DOHH2 (cell line): ENCODE results near the gene R3HDM2.

ENCODE experiments used
- H3F3A ChIP-seq: fragments of 200-600 bp; sonication (generic), shearing (Covaris generic); 2 replicates; pipeline ENCODE4 v1.6.0; 2016; ENCODE audit warnings: antibody characterized with exemption, mild to moderate bottlenecking; ENCODE audit not compliant: control insufficient read depth, insufficient read depth
- H3K27ac ChIP-seq: fragments of 200-600 bp; sonication (generic); 2 replicates; pipeline ENCODE4 v1.5.1; 2014; ENCODE audit warnings: low read depth, mild to moderate bottlenecking, low read length, moderate library complexity
- H3K27me3 ChIP-seq: fragments of 200-600 bp; sonication (generic); 2 replicates; pipeline ENCODE4 v1.6.1; 2014; ENCODE audit warnings: mild to moderate bottlenecking, low read length, mixed read lengths; ENCODE audit not compliant: control insufficient read depth
- H3K36me3 ChIP-seq: fragments of 200-600 bp; sonication (generic); 2 replicates; pipeline ENCODE4 v1.6.1; 2014; ENCODE audit warnings: mild to moderate bottlenecking, low read length, moderate library complexity, mixed read lengths; ENCODE audit not compliant: control insufficient read depth
- H3K4me1 ChIP-seq: fragments of 200-600 bp; sonication (generic); 2 replicates; pipeline ENCODE4 v1.6.1; 2014; ENCODE audit warnings: mild to moderate bottlenecking, low read length, mixed read lengths; ENCODE audit not compliant: control insufficient read depth
- H3K4me2 ChIP-seq: fragments of 200-600 bp; sonication (generic); 2 replicates; pipeline ENCODE4 v1.6.0; 2014; ENCODE audit warnings: mild to moderate bottlenecking, low read length, moderate library complexity
- H3K4me3 ChIP-seq: fragments of 200-600 bp; sonication (generic); 2 replicates; pipeline ENCODE4 v1.5.1; 2014; ENCODE audit warnings: mild to moderate bottlenecking, low read length, mixed read lengths
- H3K79me2 ChIP-seq: fragments of 200-600 bp; sonication (generic); 2 replicates; pipeline ENCODE4 v1.6.1; 2014; ENCODE audit warnings: mild to moderate bottlenecking, low read length, mixed read lengths; ENCODE audit not compliant: control insufficient read depth
- H3K9me2 ChIP-seq: fragments of 200-600 bp; sonication (generic); replicated peaks from 2 replicates; pipeline ENCODE4 v1.6.1; 2014; ENCODE audit warnings: mild to moderate bottlenecking, low read length, mixed read lengths; ENCODE audit not compliant: control insufficient read depth
- H3K9me3 ChIP-seq: fragments of 200-600 bp; sonication (generic); 2 replicates; pipeline ENCODE4 v1.6.1; 2014; ENCODE audit warnings: antibody characterized with exemption, low read length, mixed read lengths; ENCODE audit not compliant: control insufficient read depth, insufficient read depth
- H4K20me1 ChIP-seq: fragments of 200-600 bp; sonication (generic); 2 replicates; pipeline ENCODE4 v1.6.0; 2014; ENCODE audit warnings: low read depth, mild to moderate bottlenecking, antibody characterized with exemption, low read length, moderate library complexity; ENCODE audit not compliant: control insufficient read depth, insufficient read depth
- EZH2phosphoT487 ChIP-seq: fragments of 200-600 bp; sonication (generic); IDR thresholded peaks from 2 replicates; pipeline ENCODE4 v1.6.1; 2017; ENCODE audit warnings: borderline replicate concordance, mild to moderate bottlenecking, antibody characterized with exemption, low read length, moderate library complexity, mixed read lengths
- TF ChIP-seq, protein P1 (sequence below): fragments of 200-600 bp; sonication (generic); IDR thresholded peaks from one replicate; pipeline ENCODE4 v1.5.1; 2014; ENCODE audit warnings: antibody characterized with exemption, mild to moderate bottlenecking, low read depth, low read length; ENCODE audit not compliant: poor library complexity, severe bottlenecking

R3HDM2 gene

DNA sequence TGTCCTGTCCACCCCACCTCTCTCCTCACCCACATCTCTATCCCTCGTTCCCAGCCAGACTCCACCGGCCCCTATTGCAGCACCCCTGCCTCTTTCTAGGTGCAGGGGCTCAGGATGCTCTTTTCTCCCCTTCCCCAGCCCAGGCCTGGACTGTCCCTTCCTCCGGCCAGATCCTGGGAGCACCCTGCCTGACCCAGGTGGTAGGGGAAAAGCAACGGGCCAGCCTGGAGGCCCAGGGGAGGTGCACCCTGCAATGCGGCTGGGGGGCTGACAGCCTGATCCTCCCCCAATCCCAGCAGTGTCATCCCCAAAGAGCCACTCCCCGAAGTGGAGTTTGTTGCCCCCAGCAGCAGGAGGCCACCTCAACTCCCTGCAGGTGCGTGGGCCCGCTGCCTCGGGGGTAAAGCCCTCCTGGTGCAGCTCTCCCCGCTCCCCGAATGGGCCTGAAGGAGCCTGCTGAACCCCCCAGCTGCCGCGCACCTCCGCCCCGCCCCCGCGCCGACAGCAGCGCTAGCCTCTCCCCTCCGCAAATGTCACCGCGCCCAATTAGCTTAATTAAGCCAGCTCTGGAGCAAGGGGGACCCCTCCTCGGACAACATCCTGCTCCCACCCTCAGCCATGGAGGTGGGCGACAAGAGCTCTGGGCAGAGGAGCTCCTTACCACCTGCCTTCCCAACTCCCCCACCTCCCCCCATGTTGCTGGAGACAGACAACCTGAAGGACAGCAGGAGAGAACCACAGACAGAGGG is 209.5 kb downstream of the R3HDM2 start:
- H3K27me3 ChIP-seq, result no peaks in the 10 kb centered on the region

DNA sequence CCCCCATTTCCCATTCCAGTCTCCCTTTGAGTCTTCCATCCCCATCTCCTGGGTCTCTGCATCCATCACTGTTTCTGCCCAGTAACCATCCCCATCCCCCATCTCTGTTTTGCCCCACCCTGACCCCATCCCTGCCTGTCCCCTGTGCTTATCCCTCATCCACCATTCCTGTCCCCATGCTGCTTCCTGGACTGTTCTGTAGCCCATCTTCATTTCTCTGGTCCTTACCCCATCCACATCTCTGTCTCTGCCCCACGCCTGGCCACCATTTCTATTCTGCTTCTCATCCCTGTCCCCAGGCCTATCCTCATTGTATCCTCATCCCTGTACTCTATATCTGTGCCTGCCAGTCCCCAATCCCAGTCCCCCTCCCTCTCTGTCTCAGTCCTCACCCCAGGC is 210.1 kb downstream of the R3HDM2 start:
- H4K20me1 ChIP-seq, result peaks cover 5% of the 10 kb centered on the region; the same call in 1 of the 2 replicates
- peak overlapping the region; percentile 76; the same call in 1 of the 2 replicates for H3K4me3 ChIP-seq
- peaks cover 24% of the 10 kb centered on the region for H3K36me3 ChIP-seq
- no peaks in the 10 kb centered on the region for H3K9me3 ChIP-seq
- H3K4me2 ChIP-seq, result peak overlapping the region; percentile 91
- TF ChIP-seq, protein P1, sequence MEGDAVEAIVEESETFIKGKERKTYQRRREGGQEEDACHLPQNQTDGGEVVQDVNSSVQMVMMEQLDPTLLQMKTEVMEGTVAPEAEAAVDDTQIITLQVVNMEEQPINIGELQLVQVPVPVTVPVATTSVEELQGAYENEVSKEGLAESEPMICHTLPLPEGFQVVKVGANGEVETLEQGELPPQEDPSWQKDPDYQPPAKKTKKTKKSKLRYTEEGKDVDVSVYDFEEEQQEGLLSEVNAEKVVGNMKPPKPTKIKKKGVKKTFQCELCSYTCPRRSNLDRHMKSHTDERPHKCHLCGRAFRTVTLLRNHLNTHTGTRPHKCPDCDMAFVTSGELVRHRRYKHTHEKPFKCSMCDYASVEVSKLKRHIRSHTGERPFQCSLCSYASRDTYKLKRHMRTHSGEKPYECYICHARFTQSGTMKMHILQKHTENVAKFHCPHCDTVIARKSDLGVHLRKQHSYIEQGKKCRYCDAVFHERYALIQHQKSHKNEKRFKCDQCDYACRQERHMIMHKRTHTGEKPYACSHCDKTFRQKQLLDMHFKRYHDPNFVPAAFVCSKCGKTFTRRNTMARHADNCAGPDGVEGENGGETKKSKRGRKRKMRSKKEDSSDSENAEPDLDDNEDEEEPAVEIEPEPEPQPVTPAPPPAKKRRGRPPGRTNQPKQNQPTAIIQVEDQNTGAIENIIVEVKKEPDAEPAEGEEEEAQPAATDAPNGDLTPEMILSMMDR, result no peak
- no peak for TF ChIP-seq EZH2phosphoT487
- H3K27me3 ChIP-seq, result no peaks in the 10 kb centered on the region
- H3K4me1 ChIP-seq, result peaks cover 88% of the 10 kb centered on the region
- H3K9me2 ChIP-seq, result no peaks in the 10 kb centered on the region
- H3F3A ChIP-seq, result peaks cover 17% of the 10 kb centered on the region
- peaks cover 71% of the 10 kb centered on the region for H3K79me2 ChIP-seq
- H3K27ac ChIP-seq, result no peak overlapping the region

More for the DNA sequence above, 209.5 kb downstream of the R3HDM2 start:
- H3K4me3 ChIP-seq, result peak overlapping the region; percentile 76
- H3K9me3 ChIP-seq, result no peaks in the 10 kb centered on the region
- peaks cover 71% of the 10 kb centered on the region for H3K79me2 ChIP-seq
- H3K4me2 ChIP-seq, result peak overlapping the region; percentile 91
- no peak for TF ChIP-seq EZH2phosphoT487
- no peaks in the 10 kb centered on the region for H3K9me2 ChIP-seq
- peaks cover 24% of the 10 kb centered on the region for H3K36me3 ChIP-seq
- H4K20me1 ChIP-seq, result peaks cover 5% of the 10 kb centered on the region; the same call in 1 of the 2 replicates
- H3K27ac ChIP-seq, result no peak overlapping the region
- H3K4me1 ChIP-seq, result peaks cover 88% of the 10 kb centered on the region
- peaks cover 17% of the 10 kb centered on the region for H3F3A ChIP-seq

DNA sequence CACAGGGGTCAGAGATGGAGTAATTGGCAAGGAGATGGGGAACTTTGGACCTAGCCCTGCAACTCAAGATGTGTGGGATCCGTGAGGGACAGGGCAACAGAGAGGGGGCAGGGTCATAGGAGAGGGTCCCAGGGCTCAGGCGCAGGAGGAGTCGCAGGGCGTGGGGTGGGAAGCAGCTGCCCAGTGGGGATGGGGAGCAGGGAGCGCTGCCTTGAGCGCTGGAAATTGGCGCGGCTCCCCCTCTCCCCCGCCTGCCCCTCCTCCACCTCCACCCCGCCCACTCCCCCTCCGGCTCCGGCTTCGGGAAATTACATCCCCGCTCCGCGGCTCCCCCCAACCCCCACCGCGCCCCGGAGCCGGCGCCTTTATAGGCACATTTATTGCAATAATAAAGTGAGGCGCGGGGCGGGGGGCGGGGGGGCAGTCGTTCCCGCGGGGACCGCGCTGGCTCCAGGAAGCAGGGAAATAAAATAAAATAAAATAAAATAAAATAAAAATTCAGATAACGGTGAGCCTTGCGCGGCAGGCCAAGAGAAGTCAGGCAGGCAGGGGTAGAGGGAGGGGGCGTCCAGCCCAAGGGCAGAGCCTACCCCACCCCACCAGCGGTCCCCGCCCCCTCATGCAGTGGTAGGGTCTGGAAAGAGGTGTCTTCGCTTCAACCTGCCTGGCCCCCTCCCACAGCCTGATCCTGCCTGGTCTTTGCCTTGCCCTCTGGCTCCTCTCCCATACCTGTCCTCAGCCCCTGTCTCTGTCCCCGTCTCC is 210.7 kb downstream of the R3HDM2 start:
- peaks cover 71% of the 10 kb centered on the region for H3K79me2 ChIP-seq
- no peaks in the 10 kb centered on the region for H3K9me2 ChIP-seq
- H3K4me1 ChIP-seq, result peaks cover 88% of the 10 kb centered on the region
- TF ChIP-seq, protein P1, result no peak
- H4K20me1 ChIP-seq, result peaks cover 5% of the 10 kb centered on the region; the same call in 1 of the 2 replicates
- H3K36me3 ChIP-seq, result peaks cover 24% of the 10 kb centered on the region
- H3K9me3 ChIP-seq, result no peaks in the 10 kb centered on the region
- H3K27me3 ChIP-seq, result no peaks in the 10 kb centered on the region
- H3F3A ChIP-seq, result peaks cover 19% of the 10 kb centered on the region
- H3K4me3 ChIP-seq, result no peak overlapping the region
- no peak overlapping the region for H3K27ac ChIP-seq
- H3K4me2 ChIP-seq, result peak overlapping the region; percentile 100
